Cerebellar cortex (tissue), 1 donor: Measurements from ENCODE around the gene GALNT11.

Experiments used
- DNase-seq: peaks from one replicate; pipeline ENCODE4 v3.0.0-alpha.2; 2015; ENCODE audit warnings: low spot score

Gene GALNT11

GRCh38 chr7:152149363-152149762 is 123.9 kb downstream of the GALNT11 start:
- no peak for DNase-seq

DNA sequence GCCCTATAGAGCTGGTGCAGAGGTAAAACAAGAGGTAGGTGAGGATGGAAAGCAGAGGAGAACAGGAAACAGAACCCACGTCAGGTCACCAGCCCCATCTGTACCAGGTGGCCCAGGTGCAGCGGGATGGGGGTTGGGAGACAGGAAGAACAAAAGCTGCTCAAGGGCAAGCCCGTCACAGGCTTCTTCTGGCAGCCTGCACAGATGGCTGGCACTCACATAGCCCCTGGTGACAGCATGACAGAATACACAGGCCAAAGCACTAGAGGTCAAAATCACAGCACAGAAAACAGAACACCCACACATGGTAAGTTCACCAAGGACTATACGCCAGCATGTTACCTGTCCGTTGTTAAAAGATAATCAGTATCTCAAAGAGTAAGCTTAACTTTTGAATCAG is 126.8 kb downstream of the GALNT11 start:
- no peak for DNase-seq

DNA sequence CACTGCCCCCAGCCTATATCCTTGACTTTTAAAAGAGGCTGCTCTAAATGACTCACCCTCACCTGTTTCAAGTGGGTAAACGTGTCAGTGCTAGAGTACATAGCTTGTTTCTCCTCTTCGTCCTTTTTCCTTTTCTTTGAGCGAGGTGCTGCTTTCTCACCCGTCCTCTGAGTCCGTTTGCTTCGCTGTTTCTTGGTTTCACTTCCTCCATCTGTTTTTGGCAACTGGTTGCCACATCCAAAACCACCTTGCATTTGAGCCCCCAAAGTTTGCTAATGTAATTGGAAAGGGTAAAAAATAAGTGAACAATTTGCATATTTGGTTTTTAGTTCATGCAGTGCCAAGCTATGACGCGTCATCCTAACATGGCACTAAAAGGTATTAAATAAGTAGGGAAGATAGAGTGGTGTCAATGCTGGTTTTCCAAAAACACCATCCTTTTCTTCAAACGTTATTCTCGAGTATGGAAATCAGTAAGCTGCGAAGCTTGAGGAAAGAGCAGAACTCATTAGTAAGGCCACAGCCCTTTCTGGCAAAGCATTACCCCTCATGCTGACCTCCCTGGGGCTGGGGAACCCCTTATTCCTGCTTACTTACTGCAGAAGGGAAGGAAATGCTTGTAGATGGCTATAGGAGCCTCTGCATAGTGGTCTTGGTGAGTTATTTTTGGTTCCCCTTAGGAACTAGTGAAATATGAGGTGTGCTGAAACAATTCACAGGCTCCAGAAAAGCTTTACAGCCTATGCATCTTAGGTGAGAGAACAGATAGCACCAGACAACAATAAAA is 133.5 kb downstream of the GALNT11 start:
- no peak for DNase-seq

- DNase-seq = no peak
These were observed 135.7 kb downstream of the GALNT11 start for GRCh38 chr7:152161171-152161570.

GRCh38 chr7:152162287-152162686 is 136.8 kb downstream of the GALNT11 start:
- no peak for DNase-seq
